GM23338 (cell line): ENCODE measurements around the gene TARBP1. TPM values are rescaled to one million over a fixed set of nuclear protein-coding genes. Genes with fewer than 3 reads are reported as not detected.

ENCODE experiments used
- ATAC-seq: fragments of 200-7000 bp; cut with Tn5 transposase; 3 replicates; pipeline ENCODE4 v1.9.1; 2020
- DNase-seq: peaks from one replicate; pipeline ENCODE4 v3.0.0-alpha.2; 2015; ENCODE audit warnings: low spot score
- H2AFZ ChIP-seq: fragments of 200-600 bp; sonication (generic); 2 replicates; pipeline ENCODE4 v1.8.0; 2016; ENCODE audit warnings: antibody characterized with exemption, mild to moderate bottlenecking, moderate library complexity
- H3F3A ChIP-seq: fragments of 200-600 bp; sonication (generic); replicated peaks from 2 replicates; pipeline ENCODE4 v1.8.0; 2017; ENCODE audit warnings: antibody characterized with exemption, mixed run types, low read depth
- H3K27ac ChIP-seq: fragments of 200-600 bp; sonication (generic); 2 replicates; pipeline ENCODE4 v1.6.1; 2016; ENCODE audit warnings: low read depth
- H3K27me3 ChIP-seq: fragments of 200-600 bp; sonication (generic); 2 replicates; pipeline ENCODE4 v1.8.0; 2016; ENCODE audit warnings: mild to moderate bottlenecking, mixed run types, moderate library complexity; ENCODE audit not compliant: insufficient read depth
- H3K36me3 ChIP-seq: fragments of 200-600 bp; sonication (generic); 2 replicates; pipeline ENCODE4 v1.8.0; 2016; ENCODE audit warnings: mild to moderate bottlenecking; ENCODE audit not compliant: insufficient read depth
- H3K4me1 ChIP-seq: fragments of 200-600 bp; sonication (generic); 2 replicates; pipeline ENCODE4 v1.8.0; 2016; ENCODE audit warnings: mild to moderate bottlenecking, moderate library complexity; ENCODE audit not compliant: insufficient read depth
- H3K4me2 ChIP-seq: fragments of 200-600 bp; sonication (generic); 2 replicates; pipeline ENCODE4 v1.7.1; 2017; ENCODE audit warnings: mixed run types
- H3K4me3 ChIP-seq: fragments of 200-600 bp; sonication (generic); 2 replicates; pipeline ENCODE4 v1.6.1; 2016; ENCODE audit warnings: mixed run types
- H3K79me2 ChIP-seq: fragments of 200-600 bp; sonication (generic); replicated peaks from 2 replicates; pipeline ENCODE4 v1.8.0; 2017; ENCODE audit warnings: mild to moderate bottlenecking; ENCODE audit not compliant: insufficient read depth
- H3K9me2 ChIP-seq: fragments of 200-600 bp; sonication (generic); 2 replicates; pipeline ENCODE4 v1.8.0; 2017; ENCODE audit not compliant: insufficient read depth
- H4K20me1 ChIP-seq: fragments of 200-600 bp; sonication (generic); replicated peaks from 2 replicates; pipeline ENCODE4 v1.8.0; 2017; ENCODE audit warnings: mild to moderate bottlenecking; ENCODE audit not compliant: insufficient read depth
- H3K27ac Mint-ChIP-seq: 2 replicates; pipeline ENCODE4 v1.8.0; 2020; ENCODE audit warnings: inconsistent platforms, mild to moderate bottlenecking, moderate library complexity, mixed read lengths
- H3K27me3 Mint-ChIP-seq: 3 replicates; pipeline ENCODE4 v1.8.0; 2022; ENCODE audit warnings: low read depth, mild to moderate bottlenecking, moderate library complexity, mixed read lengths, inconsistent platforms; ENCODE audit not compliant: insufficient read depth, poor library complexity
- H3K36me3 Mint-ChIP-seq: 3 replicates; pipeline ENCODE4 v1.8.0; 2021; ENCODE audit warnings: low read depth, mild to moderate bottlenecking, inconsistent platforms, moderate library complexity, mixed read lengths
- H3K4me1 Mint-ChIP-seq: 3 replicates; pipeline ENCODE4 v1.8.0; 2020; ENCODE audit warnings: mild to moderate bottlenecking, inconsistent platforms, mixed read lengths
- H3K4me3 Mint-ChIP-seq: 3 replicates; pipeline ENCODE4 v1.8.0; 2021; ENCODE audit warnings: moderate library complexity, mild to moderate bottlenecking, inconsistent platforms, mixed read lengths
- H3K9me3 Mint-ChIP-seq: 3 replicates; pipeline ENCODE4 v1.8.0; 2020; ENCODE audit warnings: moderate library complexity, mild to moderate bottlenecking, inconsistent platforms, mixed read lengths
- CREB1 ChIP-seq: fragments of 250-450 bp; sonication (Bioruptor Pico); IDR thresholded peaks from 2 replicates; pipeline ENCODE4 v1.5.0; 2020; ENCODE audit warnings: low read depth, mild to moderate bottlenecking, moderate library complexity
- EZH2 ChIP-seq: fragments of 200-600 bp; sonication (generic); IDR thresholded peaks from one replicate; pipeline ENCODE4 v1.8.0; 2017; ENCODE audit warnings: antibody characterized with exemption, mild to moderate bottlenecking, low read depth; ENCODE audit not compliant: unreplicated experiment
- EZH2phosphoT487 ChIP-seq: fragments of 200-600 bp; sonication (generic); IDR thresholded peaks from one replicate; pipeline ENCODE4 v1.8.1; 2018; ENCODE audit warnings: antibody characterized with exemption; ENCODE audit not compliant: unreplicated experiment
- JUNB ChIP-seq: IDR thresholded peaks from one replicate; pipeline ENCODE4 v1.6.1; 2016; ENCODE audit warnings: antibody characterized with exemption; ENCODE audit not compliant: unreplicated experiment
- NANOG ChIP-seq: IDR thresholded peaks from 2 replicates; pipeline ENCODE4 v1.6.1; 2016; ENCODE audit warnings: antibody characterized with exemption, borderline replicate concordance
- POLR2AphosphoS5 ChIP-seq: IDR thresholded peaks from 2 replicates; pipeline ENCODE4 v1.6.1; 2016; ENCODE audit warnings: antibody characterized with exemption, low read depth
- STAT1 ChIP-seq: IDR thresholded peaks from one replicate; pipeline ENCODE4 v1.6.1; 2016; ENCODE audit warnings: antibody characterized with exemption; ENCODE audit not compliant: unreplicated experiment
- ZNF114 ChIP-seq: fragments of 250-450 bp; sonication (Bioruptor Pico); IDR thresholded peaks from 2 replicates; pipeline ENCODE4 v1.5.0; 2020; ENCODE audit warnings: mild to moderate bottlenecking, moderate library complexity
- ZNF331 ChIP-seq: fragments of 250-450 bp; sonication (Bioruptor Pico); IDR thresholded peaks from 2 replicates; pipeline ENCODE4 v1.5.0; 2020; ENCODE audit warnings: low read depth, mild to moderate bottlenecking, moderate library complexity
- polyA plus RNA-seq: library from polyadenylated mRNA; unstranded; fragments of >200 nt; fragmentation: Nextera tagmentation; extraction: Ambion mirVana; gene quantifications from 2 replicates; pipeline ENCODE4 v1.2.1, GENCODE V29; 2016
- total RNA-seq: library from RNA; depleted of rRNA; stranded (reverse); fragments of >200 nt; shearing (Covaris generic); gene quantifications from 2 replicates; pipeline ENCODE4 v1.2.3, GENCODE V29; 2014
- TF ChIP-seq, protein P1 (sequence below): IDR thresholded peaks from one replicate; pipeline ENCODE4 v1.6.1; 2018; ENCODE audit warnings: antibody characterized with exemption; ENCODE audit not compliant: unreplicated experiment
- TF ChIP-seq, protein P2 (sequence below), 2 experiments: fragments of 200-600 bp in 1 of 2; sonication (generic) in 1 of 2; conservative IDR thresholded peaks; 2 replicates each; pipeline versions ENCODE4 v1.5.1 to v1.6.1; 2016 to 2017; ENCODE audit warnings: antibody characterized with exemption in 2 of 2, low read depth in 2 of 2, mild to moderate bottlenecking in 2 of 2, moderate library complexity in 1 of 2
- TF ChIP-seq, protein P3 (sequence below): IDR thresholded peaks from 2 replicates; pipeline ENCODE4 v1.6.1; 2016; ENCODE audit warnings: antibody characterized with exemption
- TF ChIP-seq, protein P4 (sequence below): fragments of 250-450 bp; sonication (Bioruptor Pico); IDR thresholded peaks from 2 replicates; pipeline ENCODE4 v1.5.0; 2020; ENCODE audit warnings: mild to moderate bottlenecking, moderate library complexity

Gene TARBP1
- total and polyA plus RNA-seq, 2 experiments from 2014 or later = 14.9 to 18.8 TPM

DNA sequence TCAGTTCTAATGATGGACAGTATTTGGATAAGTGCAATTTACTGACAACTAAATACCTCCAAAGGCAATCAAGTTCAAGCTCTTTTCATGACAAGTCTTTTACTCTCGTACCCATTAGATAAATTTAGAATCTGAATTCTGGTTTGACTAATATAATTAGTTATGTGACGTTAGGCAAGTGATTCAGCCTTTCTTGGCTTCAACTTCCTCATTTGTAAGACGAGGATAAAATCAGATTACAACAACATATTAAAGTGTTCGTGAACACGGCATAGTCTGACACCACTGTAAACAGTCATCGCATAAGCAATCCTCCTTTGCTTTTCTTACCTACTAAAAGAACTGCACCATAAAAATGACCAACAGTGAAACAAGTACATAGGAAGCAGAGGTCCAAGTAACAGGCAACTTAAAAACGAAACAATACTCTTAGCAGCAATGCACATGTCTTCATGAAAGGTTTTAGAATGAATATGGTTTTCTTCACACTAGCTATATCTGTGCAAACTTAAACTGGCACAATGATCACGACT, 80.1 kb downstream of the TARBP1 start:
- Histone ChIP-seq H3K9me2 (no peaks in the 10 kb centered on the region), H3K4me1 (no peaks in the 10 kb centered on the region), H3K4me3 (no peak overlapping the region), H3K27me3 (no peaks in the 10 kb centered on the region), H3F3A (no peaks in the 10 kb centered on the region), H3K27ac (no peak overlapping the region), H3K36me3 (no peaks in the 10 kb centered on the region), H4K20me1 (no peaks in the 10 kb centered on the region), H3K4me2 (no peak overlapping the region), H2AFZ (no peak overlapping the region), H3K79me2 (no peaks in the 10 kb centered on the region)
- Mint-ChIP-seq H3K27ac (no peak overlapping the region), H3K36me3 (peaks cover 16% of the 10 kb centered on the region), H3K9me3 (peaks cover 6% of the 10 kb centered on the region), H3K4me1 (no peaks in the 10 kb centered on the region; the same call in 2 of the 3 replicates), H3K4me3 (no peak overlapping the region), H3K27me3 (peaks cover 2% of the 10 kb centered on the region)
- DNase-seq (no peak), ATAC-seq (no peak)
- TF ChIP-seq EZH2phosphoT487 (no peak), JUNB (no peak), STAT1 (no peak), EZH2 (no peak), ZNF331 (CRISPR knock-in tag) (no peak), CREB1 (CRISPR knock-in tag) (no peak), ZNF114 (no peak), POLR2AphosphoS5 (no peak), NANOG (no peak)
- TF ChIP-seq, protein P1, sequence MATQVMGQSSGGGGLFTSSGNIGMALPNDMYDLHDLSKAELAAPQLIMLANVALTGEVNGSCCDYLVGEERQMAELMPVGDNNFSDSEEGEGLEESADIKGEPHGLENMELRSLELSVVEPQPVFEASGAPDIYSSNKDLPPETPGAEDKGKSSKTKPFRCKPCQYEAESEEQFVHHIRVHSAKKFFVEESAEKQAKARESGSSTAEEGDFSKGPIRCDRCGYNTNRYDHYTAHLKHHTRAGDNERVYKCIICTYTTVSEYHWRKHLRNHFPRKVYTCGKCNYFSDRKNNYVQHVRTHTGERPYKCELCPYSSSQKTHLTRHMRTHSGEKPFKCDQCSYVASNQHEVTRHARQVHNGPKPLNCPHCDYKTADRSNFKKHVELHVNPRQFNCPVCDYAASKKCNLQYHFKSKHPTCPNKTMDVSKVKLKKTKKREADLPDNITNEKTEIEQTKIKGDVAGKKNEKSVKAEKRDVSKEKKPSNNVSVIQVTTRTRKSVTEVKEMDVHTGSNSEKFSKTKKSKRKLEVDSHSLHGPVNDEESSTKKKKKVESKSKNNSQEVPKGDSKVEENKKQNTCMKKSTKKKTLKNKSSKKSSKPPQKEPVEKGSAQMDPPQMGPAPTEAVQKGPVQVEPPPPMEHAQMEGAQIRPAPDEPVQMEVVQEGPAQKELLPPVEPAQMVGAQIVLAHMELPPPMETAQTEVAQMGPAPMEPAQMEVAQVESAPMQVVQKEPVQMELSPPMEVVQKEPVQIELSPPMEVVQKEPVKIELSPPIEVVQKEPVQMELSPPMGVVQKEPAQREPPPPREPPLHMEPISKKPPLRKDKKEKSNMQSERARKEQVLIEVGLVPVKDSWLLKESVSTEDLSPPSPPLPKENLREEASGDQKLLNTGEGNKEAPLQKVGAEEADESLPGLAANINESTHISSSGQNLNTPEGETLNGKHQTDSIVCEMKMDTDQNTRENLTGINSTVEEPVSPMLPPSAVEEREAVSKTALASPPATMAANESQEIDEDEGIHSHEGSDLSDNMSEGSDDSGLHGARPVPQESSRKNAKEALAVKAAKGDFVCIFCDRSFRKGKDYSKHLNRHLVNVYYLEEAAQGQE = no peak
- TF ChIP-seq, protein P2, sequence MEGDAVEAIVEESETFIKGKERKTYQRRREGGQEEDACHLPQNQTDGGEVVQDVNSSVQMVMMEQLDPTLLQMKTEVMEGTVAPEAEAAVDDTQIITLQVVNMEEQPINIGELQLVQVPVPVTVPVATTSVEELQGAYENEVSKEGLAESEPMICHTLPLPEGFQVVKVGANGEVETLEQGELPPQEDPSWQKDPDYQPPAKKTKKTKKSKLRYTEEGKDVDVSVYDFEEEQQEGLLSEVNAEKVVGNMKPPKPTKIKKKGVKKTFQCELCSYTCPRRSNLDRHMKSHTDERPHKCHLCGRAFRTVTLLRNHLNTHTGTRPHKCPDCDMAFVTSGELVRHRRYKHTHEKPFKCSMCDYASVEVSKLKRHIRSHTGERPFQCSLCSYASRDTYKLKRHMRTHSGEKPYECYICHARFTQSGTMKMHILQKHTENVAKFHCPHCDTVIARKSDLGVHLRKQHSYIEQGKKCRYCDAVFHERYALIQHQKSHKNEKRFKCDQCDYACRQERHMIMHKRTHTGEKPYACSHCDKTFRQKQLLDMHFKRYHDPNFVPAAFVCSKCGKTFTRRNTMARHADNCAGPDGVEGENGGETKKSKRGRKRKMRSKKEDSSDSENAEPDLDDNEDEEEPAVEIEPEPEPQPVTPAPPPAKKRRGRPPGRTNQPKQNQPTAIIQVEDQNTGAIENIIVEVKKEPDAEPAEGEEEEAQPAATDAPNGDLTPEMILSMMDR (conservative IDR thresholded peaks at IDR 0.05; ENCODE audit: low read depth in 2 of 2) = no peak
- TF ChIP-seq, protein P3, sequence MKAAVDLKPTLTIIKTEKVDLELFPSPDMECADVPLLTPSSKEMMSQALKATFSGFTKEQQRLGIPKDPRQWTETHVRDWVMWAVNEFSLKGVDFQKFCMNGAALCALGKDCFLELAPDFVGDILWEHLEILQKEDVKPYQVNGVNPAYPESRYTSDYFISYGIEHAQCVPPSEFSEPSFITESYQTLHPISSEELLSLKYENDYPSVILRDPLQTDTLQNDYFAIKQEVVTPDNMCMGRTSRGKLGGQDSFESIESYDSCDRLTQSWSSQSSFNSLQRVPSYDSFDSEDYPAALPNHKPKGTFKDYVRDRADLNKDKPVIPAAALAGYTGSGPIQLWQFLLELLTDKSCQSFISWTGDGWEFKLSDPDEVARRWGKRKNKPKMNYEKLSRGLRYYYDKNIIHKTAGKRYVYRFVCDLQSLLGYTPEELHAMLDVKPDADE = no peak
- TF ChIP-seq, protein P4, sequence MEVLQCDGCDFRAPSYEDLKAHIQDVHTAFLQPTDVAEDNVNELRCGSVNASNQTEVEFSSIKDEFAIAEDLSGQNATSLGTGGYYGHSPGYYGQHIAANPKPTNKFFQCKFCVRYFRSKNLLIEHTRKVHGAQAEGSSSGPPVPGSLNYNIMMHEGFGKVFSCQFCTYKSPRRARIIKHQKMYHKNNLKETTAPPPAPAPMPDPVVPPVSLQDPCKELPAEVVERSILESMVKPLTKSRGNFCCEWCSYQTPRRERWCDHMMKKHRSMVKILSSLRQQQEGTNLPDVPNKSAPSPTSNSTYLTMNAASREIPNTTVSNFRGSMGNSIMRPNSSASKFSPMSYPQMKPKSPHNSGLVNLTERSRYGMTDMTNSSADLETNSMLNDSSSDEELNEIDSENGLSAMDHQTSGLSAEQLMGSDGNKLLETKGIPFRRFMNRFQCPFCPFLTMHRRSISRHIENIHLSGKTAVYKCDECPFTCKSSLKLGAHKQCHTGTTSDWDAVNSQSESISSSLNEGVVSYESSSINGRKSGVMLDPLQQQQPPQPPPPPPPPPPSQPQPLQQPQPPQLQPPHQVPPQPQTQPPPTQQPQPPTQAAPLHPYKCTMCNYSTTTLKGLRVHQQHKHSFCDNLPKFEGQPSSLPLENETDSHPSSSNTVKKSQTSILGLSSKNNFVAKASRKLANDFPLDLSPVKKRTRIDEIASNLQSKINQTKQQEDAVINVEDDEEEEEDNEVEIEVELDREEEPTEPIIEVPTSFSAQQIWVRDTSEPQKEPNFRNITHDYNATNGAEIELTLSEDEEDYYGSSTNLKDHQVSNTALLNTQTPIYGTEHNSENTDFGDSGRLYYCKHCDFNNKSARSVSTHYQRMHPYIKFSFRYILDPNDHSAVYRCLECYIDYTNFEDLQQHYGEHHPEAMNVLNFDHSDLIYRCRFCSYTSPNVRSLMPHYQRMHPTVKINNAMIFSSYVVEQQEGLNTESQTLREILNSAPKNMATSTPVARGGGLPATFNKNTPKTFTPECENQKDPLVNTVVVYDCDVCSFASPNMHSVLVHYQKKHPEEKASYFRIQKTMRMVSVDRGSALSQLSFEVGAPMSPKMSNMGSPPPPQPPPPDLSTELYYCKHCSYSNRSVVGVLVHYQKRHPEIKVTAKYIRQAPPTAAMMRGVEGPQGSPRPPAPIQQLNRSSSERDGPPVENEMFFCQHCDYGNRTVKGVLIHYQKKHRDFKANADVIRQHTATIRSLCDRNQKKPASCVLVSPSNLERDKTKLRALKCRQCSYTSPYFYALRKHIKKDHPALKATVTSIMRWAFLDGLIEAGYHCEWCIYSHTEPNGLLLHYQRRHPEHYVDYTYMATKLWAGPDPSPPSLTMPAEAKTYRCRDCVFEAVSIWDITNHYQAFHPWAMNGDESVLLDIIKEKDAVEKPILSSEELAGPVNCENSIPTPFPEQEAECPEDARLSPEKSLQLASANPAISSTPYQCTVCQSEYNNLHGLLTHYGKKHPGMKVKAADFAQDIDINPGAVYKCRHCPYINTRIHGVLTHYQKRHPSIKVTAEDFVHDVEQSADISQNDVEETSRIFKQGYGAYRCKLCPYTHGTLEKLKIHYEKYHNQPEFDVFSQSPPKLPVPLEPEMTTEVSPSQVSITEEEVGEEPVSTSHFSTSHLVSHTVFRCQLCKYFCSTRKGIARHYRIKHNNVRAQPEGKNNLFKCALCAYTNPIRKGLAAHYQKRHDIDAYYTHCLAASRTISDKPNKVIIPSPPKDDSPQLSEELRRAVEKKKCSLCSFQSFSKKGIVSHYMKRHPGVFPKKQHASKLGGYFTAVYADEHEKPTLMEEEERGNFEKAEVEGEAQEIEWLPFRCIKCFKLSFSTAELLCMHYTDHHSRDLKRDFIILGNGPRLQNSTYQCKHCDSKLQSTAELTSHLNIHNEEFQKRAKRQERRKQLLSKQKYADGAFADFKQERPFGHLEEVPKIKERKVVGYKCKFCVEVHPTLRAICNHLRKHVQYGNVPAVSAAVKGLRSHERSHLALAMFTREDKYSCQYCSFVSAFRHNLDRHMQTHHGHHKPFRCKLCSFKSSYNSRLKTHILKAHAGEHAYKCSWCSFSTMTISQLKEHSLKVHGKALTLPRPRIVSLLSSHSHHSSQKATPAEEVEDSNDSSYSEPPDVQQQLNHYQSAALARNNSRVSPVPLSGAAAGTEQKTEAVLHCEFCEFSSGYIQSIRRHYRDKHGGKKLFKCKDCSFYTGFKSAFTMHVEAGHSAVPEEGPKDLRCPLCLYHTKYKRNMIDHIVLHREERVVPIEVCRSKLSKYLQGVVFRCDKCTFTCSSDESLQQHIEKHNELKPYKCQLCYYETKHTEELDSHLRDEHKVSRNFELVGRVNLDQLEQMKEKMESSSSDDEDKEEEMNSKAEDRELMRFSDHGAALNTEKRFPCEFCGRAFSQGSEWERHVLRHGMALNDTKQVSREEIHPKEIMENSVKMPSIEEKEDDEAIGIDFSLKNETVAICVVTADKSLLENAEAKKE (CRISPR knock-in tag) = no peak
